ENCODE data around the gene CCDC127. TPM values are rescaled to one million over a fixed set of nuclear protein-coding genes. Genes with fewer than 3 reads are reported as not detected.
"Not testable (repeated sequence)": the region's sequence is repeated elsewhere in the genome, so short reads cannot be mapped to it uniquely, and the experiment has no call there.

Gene CCDC127
- polyA plus RNA-seq, 1 experiment = 4.5 TPM

GRCh38 chr5:228886-229285, 10.9 kb upstream of the CCDC127 start:
- no peaks in the 10 kb centered on the region for H3K27me3 ChIP-seq (ENCODE audit: control insufficient read depth, insufficient read depth, low read length)
- no peak for DNase-seq (ENCODE audit: low read depth)
- H3K4me3 ChIP-seq (ENCODE audit: low read depth, low read length) = no peak overlapping the region
- TF ChIP-seq CTCF (IDR thresholded peaks at IDR 0.05; ENCODE audit: insufficient read depth, low read depth, low read length) = no peak
- ChIA-PET CTCF (no interaction called here), POLR2A (no interaction called here)
- H3K36me3 ChIP-seq (ENCODE audit: control insufficient read depth, insufficient read depth, low read length) = peaks cover 38% of the 10 kb centered on the region

- peaks cover 34% of the 10 kb centered on the region for H3K36me3 ChIP-seq (ENCODE audit: control insufficient read depth, insufficient read depth, low read length)
- DNase-seq (ENCODE audit: low read depth); H3K27me3 ChIP-seq (ENCODE audit: control insufficient read depth, insufficient read depth, low read length); H3K4me3 ChIP-seq (ENCODE audit: low read depth, low read length); POLR2A ChIA-PET: not testable (repeated sequence)
- CTCF ChIA-PET = interaction anchor here (1.1 kb wide), 1 partner anchor 9 kb away, joined by 3 read pairs; the partner anchor contains the start of genes CCDC127 and SDHA
Observed at GRCh38 chr5:227375-227774, 9.4 kb upstream of the CCDC127 start.

- no peak for TF ChIP-seq CTCF (IDR thresholded peaks at IDR 0.05; ENCODE audit: insufficient read depth, low read depth, low read length)
- ChIA-PET POLR2A (no interaction called here), CTCF (interaction anchor here (0.6 kb wide), 1 partner anchor 65 kb away, joined by 3 read pairs; no protein-coding TSS in a partner anchor)
- no peak overlapping the region for H3K4me3 ChIP-seq (ENCODE audit: low read depth, low read length)
- H3K36me3 ChIP-seq (ENCODE audit: control insufficient read depth, insufficient read depth, low read length) = peaks cover 25% of the 10 kb centered on the region
- DNase-seq (ENCODE audit: low read depth) = no peak
- H3K27me3 ChIP-seq (ENCODE audit: control insufficient read depth, insufficient read depth, low read length) = no peaks in the 10 kb centered on the region
Observed at GRCh38 chr5:225334-225733, 7.4 kb upstream of the CCDC127 start.

GRCh38 chr5:223791-224190, 5.8 kb upstream of the CCDC127 start:
- POLR2A ChIA-PET = no interaction called here
- CTCF ChIA-PET = no interaction called here
- no peak overlapping the region for H3K4me3 ChIP-seq (ENCODE audit: low read depth, low read length)
- no peaks in the 10 kb centered on the region for H3K27me3 ChIP-seq (ENCODE audit: control insufficient read depth, insufficient read depth, low read length)
- TF ChIP-seq CTCF (IDR thresholded peaks at IDR 0.05; ENCODE audit: insufficient read depth, low read depth, low read length) = no peak
- H3K36me3 ChIP-seq (ENCODE audit: control insufficient read depth, insufficient read depth, low read length) = peaks cover 25% of the 10 kb centered on the region
- DNase-seq (ENCODE audit: low read depth) = no peak

- POLR2A ChIA-PET; DNase-seq (ENCODE audit: low read depth); CTCF ChIA-PET; H3K4me3 ChIP-seq (ENCODE audit: low read depth, low read length); H3K27me3 ChIP-seq (ENCODE audit: control insufficient read depth, insufficient read depth, low read length): not testable (repeated sequence)
- peaks cover 23% of the 10 kb centered on the region for H3K36me3 ChIP-seq (ENCODE audit: control insufficient read depth, insufficient read depth, low read length)
Observed at GRCh38 chr5:222951-223715, 5.2 kb upstream of the CCDC127 start.

GRCh38 chr5:219991-220390, 2.0 kb upstream of the CCDC127 start:
- peak overlapping the region; percentile 96 for H3K4me3 ChIP-seq (ENCODE audit: low read depth, low read length)
- POLR2A ChIA-PET = no interaction called here
- no peak for DNase-seq (ENCODE audit: low read depth)
- H3K27me3 ChIP-seq (ENCODE audit: control insufficient read depth, insufficient read depth, low read length) = no peaks in the 10 kb centered on the region
- peaks cover 4% of the 10 kb centered on the region for H3K36me3 ChIP-seq (ENCODE audit: control insufficient read depth, insufficient read depth, low read length)
- CTCF ChIA-PET = interaction anchor here (0.7 to 2.7 kb wide), 3 partner anchors 12 to 33 kb away, joined by 3 to 7 read pairs (median 4); no protein-coding TSS in a partner anchor
- no peak for TF ChIP-seq CTCF (IDR thresholded peaks at IDR 0.05; ENCODE audit: insufficient read depth, low read depth, low read length)

All from BJ (cell line).